ENCODE data around the gene CBX2. TPM values are rescaled to one million over a fixed set of nuclear protein-coding genes. Genes with fewer than 3 reads are reported as not detected.

The CBX2 gene
- total RNA-seq, 1 donor from 2014 or later = 4.6 TPM

- no peak for DNase-seq (ENCODE audit: low spot score in 2 of 2)
- TF ChIP-seq CTCF (IDR thresholded peaks at IDR 0.05) = no peak
- Histone ChIP-seq H3K4me3 (peak overlapping the region; percentile 24 to 59), H3K9me3 (no peaks in the 10 kb centered on the region), H3K27me3 (peaks cover 51% of the 10 kb centered on the region), H3K4me1 (peaks cover 23 to 39% of the 10 kb centered on the region in 2 donors), H3K27ac (no peak overlapping the region), H3K36me3 (no peaks in the 10 kb centered on the region)
- intact Hi-C loops (cut with DNase I) = loop anchor here (2.0 kb wide), 1 partner anchor 40 kb away; no protein-coding TSS in a partner anchor
These were observed 37.3 kb downstream of the CBX2 start for GRCh38 chr17:79814974-79815835.

GRCh38 chr17:79815836-79816461 lies 38.0 kb downstream of the CBX2 start:
- DNase-seq (ENCODE audit: low spot score in 2 of 2) = no peak
- peaks cover 21 to 33% of the 10 kb centered on the region in 2 donors for H3K4me1 ChIP-seq
- intact Hi-C loops (cut with DNase I) = loop anchor here (2.0 kb wide), 1 partner anchor 41 kb away; no protein-coding TSS in a partner anchor
- peaks cover 49% of the 10 kb centered on the region for H3K27me3 ChIP-seq
- H3K36me3 ChIP-seq = no peaks in the 10 kb centered on the region
- TF ChIP-seq CTCF (IDR thresholded peaks at IDR 0.05) = no peak
- H3K27ac ChIP-seq = no peak overlapping the region
- H3K9me3 ChIP-seq = no peaks in the 10 kb centered on the region
- no peak overlapping the region for H3K4me3 ChIP-seq

GRCh38 chr17:79818026-79818758 lies 40.2 kb downstream of the CBX2 start:
- intact Hi-C loops (cut with DNase I) = no loop called here
- no peaks in the 10 kb centered on the region for H3K36me3 ChIP-seq
- no peaks in the 10 kb centered on the region for H3K9me3 ChIP-seq
- DNase-seq (ENCODE audit: low spot score in 2 of 2) = no peak
- no peak for TF ChIP-seq CTCF (IDR thresholded peaks at IDR 0.05)
- H3K27me3 ChIP-seq = peaks cover 29% of the 10 kb centered on the region
- no peak overlapping the region for H3K27ac ChIP-seq
- H3K4me3 ChIP-seq = no peak overlapping the region
- peaks cover 7 to 12% of the 10 kb centered on the region in 2 donors for H3K4me1 ChIP-seq

- no peak for TF ChIP-seq CTCF (IDR thresholded peaks at IDR 0.05)
- no peaks in the 10 kb centered on the region for H3K36me3 ChIP-seq
- peaks cover 24% of the 10 kb centered on the region for H3K27me3 ChIP-seq
- no peaks in the 10 kb centered on the region for H3K9me3 ChIP-seq
- no peak overlapping the region for H3K4me3 ChIP-seq
- intact Hi-C loops (cut with DNase I) = no loop called here
- peaks cover 7 to 12% of the 10 kb centered on the region in 2 donors for H3K4me1 ChIP-seq
- H3K27ac ChIP-seq = no peak overlapping the region
- DNase-seq (ENCODE audit: low spot score in 2 of 2) = no peak
These were observed 41.1 kb downstream of the CBX2 start for GRCh38 chr17:79819085-79819484.

GRCh38 chr17:79819534-79820276 lies 41.8 kb downstream of the CBX2 start:
- no peaks in the 10 kb centered on the region for H3K36me3 ChIP-seq
- H3K27me3 ChIP-seq = peaks cover 17% of the 10 kb centered on the region
- intact Hi-C loops (cut with DNase I) = no loop called here
- no peaks in the 10 kb centered on the region for H3K9me3 ChIP-seq
- no peak for TF ChIP-seq CTCF (IDR thresholded peaks at IDR 0.05)
- peaks cover 6 to 7% of the 10 kb centered on the region in 2 donors for H3K4me1 ChIP-seq
- no peak overlapping the region for H3K27ac ChIP-seq
- DNase-seq (ENCODE audit: low spot score in 2 of 2) = no peak
- no peak overlapping the region for H3K4me3 ChIP-seq

Data from ascending aorta (tissue), 2 donors.